ENCODE data around the gene RPS19BP1. TPM values are rescaled to one million over a fixed set of nuclear protein-coding genes. Genes with fewer than 3 reads are reported as not detected.

Gene RPS19BP1
- total and polyA plus RNA-seq, 2 experiments from 2014 or later: 84.0 to 117 TPM

GRCh38 chr22:39498802-39499201 lies 33.7 kb downstream of the RPS19BP1 start:
- Histone ChIP-seq H3K27me3 (no peaks in the 10 kb centered on the region), H4K20me1 (ENCODE audit: insufficient read depth, poor library complexity, severe bottlenecking) (no peaks in the 10 kb centered on the region), H3K4me1 (ENCODE audit: insufficient read depth) (peaks cover 28% of the 10 kb centered on the region), H3K79me2 (peaks cover 14% of the 10 kb centered on the region), H3K4me3 (no peak overlapping the region), H3K4me2 (no peak overlapping the region), H3K9me3 (ENCODE audit: low read depth) (no peaks in the 10 kb centered on the region), H3K9me2 (replicated peaks; ENCODE audit: insufficient read depth) (no peaks in the 10 kb centered on the region), H3K27ac (no peak overlapping the region), H3K36me3 (replicated peaks; ENCODE audit: insufficient read depth, low read depth) (no peaks in the 10 kb centered on the region), H2AFZ (no peak overlapping the region)
- no peak for TF ChIP-seq EZH2 (IDR thresholded peaks at IDR 0.05; ENCODE audit: borderline replicate concordance)
- no peak for TF ChIP-seq CTCF (IDR thresholded peaks at IDR 0.05; ENCODE audit: poor library complexity)
- TF ChIP-seq EZH2phosphoT487 (IDR thresholded peaks at IDR 0.05; ENCODE audit: low read depth, severe bottlenecking, unreplicated experiment): no peak
- no peak for DNase-seq (ENCODE audit: low spot score)
- WGBS (ENCODE audit: low lambda C conversion rate, missing lambda C conversion rate): 45% methylated on average over 3 of the region's 3 CpGs

- H3K4me3 ChIP-seq: no peak overlapping the region
- WGBS (ENCODE audit: low lambda C conversion rate, missing lambda C conversion rate): 47% methylated on average over 2 of the region's 2 CpGs
- TF ChIP-seq CTCF (IDR thresholded peaks at IDR 0.05; ENCODE audit: poor library complexity) (no peak), EZH2phosphoT487 (IDR thresholded peaks at IDR 0.05; ENCODE audit: low read depth, severe bottlenecking, unreplicated experiment) (no peak), EZH2 (IDR thresholded peaks at IDR 0.05; ENCODE audit: borderline replicate concordance) (no peak)
- H3K27me3 ChIP-seq: no peaks in the 10 kb centered on the region
- H3K9me2 ChIP-seq (replicated peaks; ENCODE audit: insufficient read depth): no peaks in the 10 kb centered on the region
- H3K4me1 ChIP-seq (ENCODE audit: insufficient read depth): peaks cover 23% of the 10 kb centered on the region
- no peaks in the 10 kb centered on the region for H3K9me3 ChIP-seq (ENCODE audit: low read depth)
- H3K36me3 ChIP-seq (replicated peaks; ENCODE audit: insufficient read depth, low read depth): no peaks in the 10 kb centered on the region
- no peak overlapping the region for H3K27ac ChIP-seq
- no peak overlapping the region for H3K4me2 ChIP-seq
- H2AFZ ChIP-seq: no peak overlapping the region
- no peaks in the 10 kb centered on the region for H4K20me1 ChIP-seq (ENCODE audit: insufficient read depth, poor library complexity, severe bottlenecking)
- no peak for DNase-seq (ENCODE audit: low spot score)
- peaks cover 9% of the 10 kb centered on the region for H3K79me2 ChIP-seq
Observed at GRCh38 chr22:39498368-39498767, 34.2 kb downstream of the RPS19BP1 start.

- Histone ChIP-seq H3K27ac (no peak overlapping the region), H3K36me3 (replicated peaks; ENCODE audit: insufficient read depth, low read depth) (no peaks in the 10 kb centered on the region), H3K79me2 (no peaks in the 10 kb centered on the region), H3K4me2 (no peak overlapping the region), H3K9me3 (ENCODE audit: low read depth) (no peaks in the 10 kb centered on the region), H2AFZ (no peak overlapping the region), H3K9me2 (replicated peaks; ENCODE audit: insufficient read depth) (no peaks in the 10 kb centered on the region), H3K4me1 (ENCODE audit: insufficient read depth) (peaks cover 20% of the 10 kb centered on the region), H3K4me3 (no peak overlapping the region), H4K20me1 (ENCODE audit: insufficient read depth, poor library complexity, severe bottlenecking) (no peaks in the 10 kb centered on the region), H3K27me3 (no peaks in the 10 kb centered on the region)
- no peak for DNase-seq (ENCODE audit: low spot score)
- TF ChIP-seq EZH2phosphoT487 (IDR thresholded peaks at IDR 0.05; ENCODE audit: low read depth, severe bottlenecking, unreplicated experiment) (no peak), EZH2 (IDR thresholded peaks at IDR 0.05; ENCODE audit: borderline replicate concordance) (no peak), CTCF (IDR thresholded peaks at IDR 0.05; ENCODE audit: poor library complexity) (no peak)
- WGBS (ENCODE audit: low lambda C conversion rate, missing lambda C conversion rate): 96% methylated on average over 8 of the region's 8 CpGs
Observed at GRCh38 chr22:39497429-39497828, 35.1 kb downstream of the RPS19BP1 start.

Measured in hepatocyte (in vitro differentiated cells).